OCI-LY7 (cell line): ENCODE measurements around the gene IRX6. TPM values are rescaled to one million over a fixed set of nuclear protein-coding genes. Genes with fewer than 3 reads are reported as not detected.

Experiments used
- BruUV-seq: library from RNA; stranded (reverse); fragments of 400-500 nt; replicated peaks from 2 replicates; lab custom pipeline; 2021; lab: Mats Ljungman, UMichigan
- CTCF ChIA-PET: fragments of 300-600 bp; sonication (Branson Sonifier 250); formaldehyde crosslinking; loops from one replicate; lab custom pipeline; 2022; ENCODE audit warnings: antibody characterized with exemption; ENCODE audit not compliant: unreplicated experiment; lab: Charles Lee
- POLR2A ChIA-PET: fragments of 300-600 bp; sonication (Branson Sonifier 250); formaldehyde crosslinking; loops from one replicate; lab custom pipeline; 2022; ENCODE audit warnings: antibody characterized with exemption; lab: Charles Lee
- DNase-seq: peaks from one replicate; pipeline ENCODE4 v3.0.0-alpha.2; 2015; ENCODE audit warnings: low spot score
- H2AFZ ChIP-seq: fragments of 200-600 bp; sonication (generic), shearing (Covaris generic); 2 replicates; pipeline ENCODE4 v1.6.1; 2014; ENCODE audit warnings: mild to moderate bottlenecking, antibody characterized with exemption, low read length, moderate library complexity
- H3K27ac ChIP-seq: fragments of 200-600 bp; sonication (generic); 2 replicates; pipeline ENCODE4 v1.5.1; 2014; ENCODE audit warnings: mixed run types, low read depth, mild to moderate bottlenecking, moderate library complexity, low read length, inconsistent platforms; ENCODE audit not compliant: poor library complexity, severe bottlenecking
- H3K36me3 ChIP-seq: fragments of 200-600 bp; sonication (generic); 2 replicates; pipeline ENCODE4 v1.6.1; 2014; ENCODE audit warnings: mild to moderate bottlenecking, antibody characterized with exemption, low read length, moderate library complexity, mixed read lengths; ENCODE audit not compliant: insufficient read depth
- H3K4me1 ChIP-seq: fragments of 200-600 bp; sonication (generic); 2 replicates; pipeline ENCODE4 v1.5.1; 2014; ENCODE audit warnings: mild to moderate bottlenecking, low read length; ENCODE audit not compliant: insufficient read depth, poor library complexity, severe bottlenecking
- H3K4me2 ChIP-seq: fragments of 200-600 bp; sonication (generic); 2 replicates; pipeline ENCODE4 v1.6.1; 2014; ENCODE audit warnings: mild to moderate bottlenecking, low read length
- H3K4me3 ChIP-seq: fragments of 200-600 bp; sonication (generic); 2 replicates; pipeline ENCODE4 v1.5.1; 2014; ENCODE audit warnings: mild to moderate bottlenecking, low read depth, low read length; ENCODE audit not compliant: poor library complexity, severe bottlenecking
- H3K79me2 ChIP-seq: fragments of 200-600 bp; sonication (generic); 2 replicates; pipeline ENCODE4 v1.6.1; 2016; ENCODE audit warnings: low read depth, mild to moderate bottlenecking, low read length, moderate library complexity, mixed read lengths; ENCODE audit not compliant: insufficient read depth
- H3K9me2 ChIP-seq: fragments of 200-600 bp; sonication (generic); 2 replicates; pipeline ENCODE4 v1.6.1; 2016; ENCODE audit warnings: mild to moderate bottlenecking, low read length, mixed read lengths; ENCODE audit not compliant: insufficient read depth
- H3K9me3 ChIP-seq: fragments of 200-600 bp; sonication (generic); 2 replicates; pipeline ENCODE4 v1.6.1; 2014; ENCODE audit warnings: mild to moderate bottlenecking, mixed run types, low read length, mixed read lengths
- H4K20me1 ChIP-seq: fragments of 200-600 bp; sonication (generic); 2 replicates; pipeline ENCODE4 v1.6.1; 2014; ENCODE audit warnings: mild to moderate bottlenecking, antibody characterized with exemption, low read length, moderate library complexity, mixed read lengths; ENCODE audit not compliant: insufficient read depth
- EZH2phosphoT487 ChIP-seq: fragments of 200-600 bp; sonication (generic); IDR thresholded peaks from 2 replicates; pipeline ENCODE4 v1.6.1; 2018; ENCODE audit warnings: low read depth, borderline replicate concordance, mild to moderate bottlenecking, mixed run types, antibody characterized with exemption, low read length, moderate library complexity, mixed read lengths
- intact Hi-C: fragments of 100-400 bp; cut with micrococcal nuclease; formaldehyde crosslinking; loops from one replicate; pipeline ENCODE4 v1.10.0; 2022; ENCODE audit not compliant: unreplicated experiment
- total RNA-seq, 2 experiments: library from RNA; depleted of rRNA in 1 of 2; stranded (reverse); fragments of >200 nt in 1 of 2; shearing (Covaris generic) in 1 of 2; gene quantifications; 2 replicates each; pipeline ENCODE4 v1.2.3, GENCODE V29; 2014 to 2022
- TF ChIP-seq, protein P1 (sequence below): fragments of 200-600 bp; sonication (generic); conservative IDR thresholded peaks from 2 replicates; pipeline ENCODE4 v1.5.1; 2014; ENCODE audit warnings: mild to moderate bottlenecking, antibody characterized with exemption, low read length, moderate library complexity, mixed read lengths

Gene IRX6
- total RNA-seq, 2 experiments from 2014 or later = not detected

DNA sequence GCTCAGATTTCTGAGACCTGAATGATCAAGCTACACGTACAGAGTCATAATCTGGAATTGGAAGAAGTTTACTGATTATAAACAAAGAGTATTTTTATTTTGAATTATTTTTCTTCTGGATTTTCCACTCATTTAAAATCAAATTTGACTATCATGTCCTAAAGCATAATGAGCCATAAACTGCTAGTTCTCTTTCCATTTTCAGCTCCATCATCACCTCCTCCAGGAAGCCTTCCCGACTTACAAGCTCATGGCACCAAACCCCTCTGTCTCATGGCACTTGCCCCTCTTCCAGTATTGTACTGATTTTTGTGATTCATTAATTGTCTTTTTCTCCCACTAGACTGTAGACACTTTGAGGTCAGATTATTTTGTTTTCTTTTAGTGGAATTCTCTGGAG, 35.9 kb downstream of the IRX6 start:
- CTCF ChIA-PET = no interaction called here
- no peaks in the 10 kb centered on the region for H3K79me2 ChIP-seq
- POLR2A ChIA-PET = interaction anchor here (0.5 to 1.2 kb wide), 2 partner anchors 11 to 12 kb away, joined by 3 to 6 read pairs; no protein-coding TSS in a partner anchor
- no peaks in the 10 kb centered on the region for H4K20me1 ChIP-seq
- no peaks in the 10 kb centered on the region for H3K9me2 ChIP-seq
- H3K36me3 ChIP-seq = no peaks in the 10 kb centered on the region
- no peaks in the 10 kb centered on the region for H3K9me3 ChIP-seq
- no peak overlapping the region for H2AFZ ChIP-seq
- DNase-seq = no peak
- TF ChIP-seq, protein P1, sequence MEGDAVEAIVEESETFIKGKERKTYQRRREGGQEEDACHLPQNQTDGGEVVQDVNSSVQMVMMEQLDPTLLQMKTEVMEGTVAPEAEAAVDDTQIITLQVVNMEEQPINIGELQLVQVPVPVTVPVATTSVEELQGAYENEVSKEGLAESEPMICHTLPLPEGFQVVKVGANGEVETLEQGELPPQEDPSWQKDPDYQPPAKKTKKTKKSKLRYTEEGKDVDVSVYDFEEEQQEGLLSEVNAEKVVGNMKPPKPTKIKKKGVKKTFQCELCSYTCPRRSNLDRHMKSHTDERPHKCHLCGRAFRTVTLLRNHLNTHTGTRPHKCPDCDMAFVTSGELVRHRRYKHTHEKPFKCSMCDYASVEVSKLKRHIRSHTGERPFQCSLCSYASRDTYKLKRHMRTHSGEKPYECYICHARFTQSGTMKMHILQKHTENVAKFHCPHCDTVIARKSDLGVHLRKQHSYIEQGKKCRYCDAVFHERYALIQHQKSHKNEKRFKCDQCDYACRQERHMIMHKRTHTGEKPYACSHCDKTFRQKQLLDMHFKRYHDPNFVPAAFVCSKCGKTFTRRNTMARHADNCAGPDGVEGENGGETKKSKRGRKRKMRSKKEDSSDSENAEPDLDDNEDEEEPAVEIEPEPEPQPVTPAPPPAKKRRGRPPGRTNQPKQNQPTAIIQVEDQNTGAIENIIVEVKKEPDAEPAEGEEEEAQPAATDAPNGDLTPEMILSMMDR = no peak
- TF ChIP-seq EZH2phosphoT487 = no peak
- H3K4me3 ChIP-seq = no peak overlapping the region
- no peaks in the 10 kb centered on the region for H3K4me1 ChIP-seq
- no peak overlapping the region for H3K27ac ChIP-seq
- intact Hi-C loops = no loop called here
- no TSS peak for BruUV-seq
- H3K4me2 ChIP-seq = no peak overlapping the region

DNA sequence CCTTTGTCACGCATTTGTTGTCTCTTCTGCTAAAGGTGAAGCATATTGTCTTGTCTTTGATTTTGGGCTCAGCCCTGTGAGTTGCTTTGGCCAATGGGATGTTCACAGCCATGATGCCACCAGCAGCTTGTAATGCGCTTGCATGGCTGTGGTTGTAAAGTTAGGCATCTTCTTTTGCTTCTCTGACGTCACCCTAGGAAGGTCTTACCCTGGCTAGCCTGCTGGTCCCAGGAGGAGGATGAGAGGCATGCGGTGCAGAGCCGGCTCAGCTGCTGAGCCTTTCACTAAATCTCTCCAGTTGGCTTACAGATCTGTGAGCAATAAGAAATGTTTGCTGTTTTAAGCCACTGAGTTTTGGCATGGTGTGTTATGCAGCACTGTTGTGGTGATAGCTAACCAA, 40.8 kb downstream of the IRX6 start:
- intact Hi-C loops = no loop called here
- no TSS peak for BruUV-seq
- no peak overlapping the region for H2AFZ ChIP-seq
- H3K4me3 ChIP-seq = no peak overlapping the region
- H4K20me1 ChIP-seq = no peaks in the 10 kb centered on the region
- H3K79me2 ChIP-seq = no peaks in the 10 kb centered on the region
- H3K9me3 ChIP-seq = no peaks in the 10 kb centered on the region
- no peak for TF ChIP-seq EZH2phosphoT487
- TF ChIP-seq, protein P1 = no peak
- no peaks in the 10 kb centered on the region for H3K4me1 ChIP-seq
- H3K4me2 ChIP-seq = no peak overlapping the region
- DNase-seq = no peak
- no peaks in the 10 kb centered on the region for H3K36me3 ChIP-seq
- POLR2A ChIA-PET = no interaction called here
- H3K27ac ChIP-seq = no peak overlapping the region
- no peaks in the 10 kb centered on the region for H3K9me2 ChIP-seq
- CTCF ChIA-PET = no interaction called here

DNA sequence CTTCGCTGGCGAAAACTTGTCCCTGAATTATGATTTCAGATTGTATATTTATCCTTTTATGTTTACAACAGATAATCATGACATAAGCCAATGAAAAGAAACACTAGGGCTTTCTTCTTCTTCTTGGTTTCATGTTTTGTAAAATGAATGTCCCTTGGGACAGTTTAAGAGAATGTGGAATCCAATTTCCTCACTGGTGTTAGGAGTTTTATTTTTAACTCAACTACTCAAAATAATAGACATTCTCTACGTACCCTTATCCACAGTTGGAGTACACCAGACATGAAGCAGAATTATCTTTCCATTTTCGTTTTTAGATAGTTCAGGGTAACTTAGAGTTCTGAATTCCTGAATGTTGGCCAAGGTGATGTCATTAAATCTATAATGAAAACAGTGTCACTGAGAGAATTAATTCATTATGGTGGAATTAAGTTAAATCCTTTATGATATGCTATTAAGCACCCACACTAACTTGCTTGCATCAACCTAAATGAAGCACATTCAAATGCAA, 43.4 kb downstream of the IRX6 start:
- Histone ChIP-seq H3K27ac (no peak overlapping the region), H3K4me3 (no peak overlapping the region), H3K4me2 (no peak overlapping the region), H4K20me1 (no peaks in the 10 kb centered on the region), H3K9me2 (no peaks in the 10 kb centered on the region), H3K9me3 (no peaks in the 10 kb centered on the region), H3K4me1 (no peaks in the 10 kb centered on the region), H2AFZ (no peak overlapping the region), H3K79me2 (no peaks in the 10 kb centered on the region), H3K36me3 (no peaks in the 10 kb centered on the region)
- intact Hi-C loops = no loop called here
- no peak for TF ChIP-seq EZH2phosphoT487
- TF ChIP-seq, protein P1 = no peak
- no peak for DNase-seq
- ChIA-PET CTCF (no interaction called here), POLR2A (interaction anchor here (1.0 kb wide), 1 partner anchor 23 kb away, joined by 3 read pairs; no protein-coding TSS in a partner anchor)
- BruUV-seq = no TSS peak
